ENCODE measurements around the gene CYSTM1. TPM values are rescaled to one million over a fixed set of nuclear protein-coding genes. Genes with fewer than 3 reads are reported as not detected.

Gene CYSTM1, protein sequence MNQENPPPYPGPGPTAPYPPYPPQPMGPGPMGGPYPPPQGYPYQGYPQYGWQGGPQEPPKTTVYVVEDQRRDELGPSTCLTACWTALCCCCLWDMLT
- 5.6 TPM for total RNA-seq

GRCh38 chr5:140174465-140175366 lies at the start of gene CYSTM1:
Gene CYSTM1 (plus strand): TSS chr5:140175188. CDS start chr5:140194466, 19,278 bp downstream.
- peaks cover 16% of the 10 kb centered on the region for H3K4me1 ChIP-seq (ENCODE audit: insufficient read depth, low read length)
- no peaks in the 10 kb centered on the region for H3K27me3 ChIP-seq (ENCODE audit: insufficient read depth, low read length)
- peak within 1 kb of the TSS; percentile 88 for H3K4me3 ChIP-seq (ENCODE audit: low read length)
- H3K9me3 ChIP-seq (ENCODE audit: low read depth, low read length): no peaks in the 10 kb centered on the region

DNA sequence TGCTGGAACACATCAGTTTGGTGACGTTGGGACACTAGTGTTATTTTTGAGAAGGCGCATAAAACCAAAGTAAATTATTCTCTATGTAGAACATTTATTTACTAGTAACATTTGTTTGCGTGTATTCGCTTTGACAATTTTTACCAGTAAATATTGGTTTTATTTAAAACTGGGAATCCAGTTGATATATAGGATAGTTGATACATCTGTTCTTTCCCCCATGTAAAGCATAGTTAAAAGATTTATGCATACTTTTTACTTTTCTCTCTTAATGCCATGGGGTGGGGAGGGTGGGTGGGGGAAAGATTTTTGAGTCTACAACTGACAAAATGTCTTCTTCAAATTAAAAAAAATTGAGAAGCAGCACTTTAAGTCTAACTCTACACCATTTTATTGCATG lies 49.4 kb upstream of the CYSTM1 start, which contains the start of gene IGIP:
TSS of gene IGIP (plus strand) at position 301 of the 400 bp plus-strand sequence. CDS start 2,540 bp downstream, outside the sequence.
- H3K4me3 ChIP-seq (ENCODE audit: low read length): no peak within 1 kb of the TSS
- no peaks in the 10 kb centered on the region for H3K27me3 ChIP-seq (ENCODE audit: insufficient read depth, low read length)
- no peaks in the 10 kb centered on the region for H3K9me3 ChIP-seq (ENCODE audit: low read depth, low read length)

DNA sequence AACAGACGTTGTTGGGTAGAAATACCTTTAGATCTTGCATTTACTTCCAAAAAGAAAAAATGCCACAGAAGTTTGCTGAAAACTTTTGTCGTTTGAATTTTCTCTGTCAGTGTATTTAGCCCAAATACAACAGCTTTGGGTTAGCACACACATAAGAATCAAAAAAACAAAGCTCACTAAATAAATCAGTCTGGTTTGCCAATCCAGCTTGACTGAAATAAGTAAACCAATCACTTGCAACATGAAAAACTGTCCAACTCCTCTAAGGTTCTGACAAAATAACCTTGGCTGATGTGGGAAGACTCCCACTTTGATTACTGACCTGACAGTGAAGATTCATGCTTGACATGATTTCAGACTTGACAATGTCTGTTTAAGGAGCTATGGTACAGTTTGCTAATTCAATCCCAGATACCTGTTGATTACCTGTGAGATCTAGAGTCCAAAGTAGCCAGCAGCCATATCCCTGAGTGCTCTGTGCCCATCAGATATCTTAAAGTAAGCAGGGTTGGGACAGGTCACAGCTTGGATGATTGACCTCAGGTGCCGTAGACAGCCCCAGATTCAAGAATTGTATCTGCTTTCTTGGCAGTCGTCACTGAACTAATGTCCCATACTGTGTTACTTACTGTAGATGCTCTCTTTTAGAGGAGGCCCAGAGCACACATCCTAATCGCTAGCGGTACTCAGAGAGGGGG lies 48.5 kb upstream of the CYSTM1 start:
- no peaks in the 10 kb centered on the region for H3K9me3 ChIP-seq (ENCODE audit: low read depth, low read length)
- no peaks in the 10 kb centered on the region for H3K27me3 ChIP-seq (ENCODE audit: insufficient read depth, low read length)
- no peak overlapping the region for H3K4me3 ChIP-seq (ENCODE audit: low read length)

More for the DNA sequence above, 49.4 kb upstream of the CYSTM1 start, which contains the start of gene IGIP:
- H3K4me1 ChIP-seq (ENCODE audit: insufficient read depth, low read length): no peaks in the 10 kb centered on the region

GRCh38 chr5:140128376-140128775 lies 46.6 kb upstream of the CYSTM1 start:
- no peaks in the 10 kb centered on the region for H3K9me3 ChIP-seq (ENCODE audit: low read depth, low read length)
- no peaks in the 10 kb centered on the region for H3K27me3 ChIP-seq (ENCODE audit: insufficient read depth, low read length)
- H3K4me3 ChIP-seq (ENCODE audit: low read length): no peak overlapping the region

More for the DNA sequence above, 48.5 kb upstream of the CYSTM1 start:
- peaks cover 4% of the 10 kb centered on the region for H3K4me1 ChIP-seq (ENCODE audit: insufficient read depth, low read length)

DNA sequence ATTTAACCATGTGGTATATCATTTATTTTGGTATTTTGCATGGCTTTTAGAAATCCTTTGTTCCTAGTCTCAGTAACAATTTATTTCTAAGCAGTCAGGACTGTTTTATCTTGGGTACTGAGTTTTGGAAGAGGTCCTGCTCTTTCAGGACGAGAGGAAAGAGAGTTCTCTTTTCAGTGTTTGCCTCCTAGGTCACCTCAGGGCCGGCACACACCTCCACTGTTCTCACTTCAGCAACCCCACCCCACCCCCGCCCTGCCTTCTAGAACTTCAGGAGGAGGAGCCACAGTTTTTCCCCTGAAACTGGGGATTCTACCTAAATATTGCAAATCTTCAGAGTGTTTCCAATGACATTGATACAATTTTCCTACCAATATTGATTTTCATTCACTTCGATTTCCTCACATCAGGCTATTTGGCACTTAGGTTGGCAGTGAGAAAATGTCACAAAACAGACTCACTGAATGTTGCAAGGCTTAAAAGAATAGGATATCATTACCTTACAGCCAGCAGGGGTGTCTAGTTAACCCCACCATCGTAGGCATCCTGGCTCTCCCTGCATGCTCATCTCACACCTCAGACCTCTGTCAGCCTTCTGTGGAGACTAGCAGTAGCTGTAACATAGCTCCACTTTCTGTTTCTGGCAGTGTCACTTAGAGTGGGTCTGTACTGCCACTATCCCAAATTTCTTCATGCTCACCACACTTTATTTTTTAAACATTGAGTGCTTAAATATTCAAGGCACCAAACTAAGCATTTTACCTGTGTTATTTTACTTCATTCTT lies 43.8 kb upstream of the CYSTM1 start:
- no peaks in the 10 kb centered on the region for H3K27me3 ChIP-seq (ENCODE audit: insufficient read depth, low read length)
- no peaks in the 10 kb centered on the region for H3K9me3 ChIP-seq (ENCODE audit: low read depth, low read length)
- peaks cover 30% of the 10 kb centered on the region for H3K4me1 ChIP-seq (ENCODE audit: insufficient read depth, low read length)
- no peak overlapping the region for H3K4me3 ChIP-seq (ENCODE audit: low read length)

More at GRCh38 chr5:140128376-140128775, 46.6 kb upstream of the CYSTM1 start:
- H3K4me1 ChIP-seq (ENCODE audit: insufficient read depth, low read length): peaks cover 23% of the 10 kb centered on the region

- Histone ChIP-seq H3K4me1 (ENCODE audit: insufficient read depth, low read length) (peaks cover 30% of the 10 kb centered on the region), H3K4me3 (ENCODE audit: low read length) (no peak overlapping the region), H3K9me3 (ENCODE audit: low read depth, low read length) (no peaks in the 10 kb centered on the region), H3K27me3 (ENCODE audit: insufficient read depth, low read length) (no peaks in the 10 kb centered on the region)
Observed at GRCh38 chr5:140131967-140132409, 43.0 kb upstream of the CYSTM1 start.

DNA sequence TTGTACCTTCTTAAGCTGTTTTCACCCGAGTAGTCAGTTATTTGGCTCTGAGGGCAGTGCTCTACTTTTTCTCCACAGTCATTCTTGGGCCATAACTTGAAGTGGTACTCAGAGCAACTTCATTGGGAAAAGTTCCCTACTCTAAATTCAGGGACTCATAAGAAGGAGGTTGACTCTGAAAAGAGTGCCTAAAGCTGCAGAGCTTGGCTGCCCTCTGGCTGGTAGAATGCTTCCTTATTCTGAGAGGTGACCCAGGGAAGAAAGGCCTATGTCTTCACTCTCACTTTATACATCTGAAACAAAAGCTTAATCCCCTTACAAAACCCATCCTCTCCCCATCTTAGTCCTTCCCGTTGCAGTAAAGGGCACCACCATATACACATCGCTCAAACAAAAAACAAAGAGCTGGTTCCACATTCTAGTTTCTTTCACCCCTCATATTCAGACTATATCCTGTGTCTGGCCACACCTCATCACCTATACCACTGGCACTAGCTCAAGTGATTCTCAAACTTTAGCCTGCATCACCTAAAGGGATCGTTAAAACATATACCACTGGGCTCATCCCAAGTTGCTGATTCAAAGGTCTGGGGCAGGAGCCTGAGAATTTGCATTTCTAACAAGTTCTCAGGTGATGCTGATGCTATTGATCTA lies 41.3 kb upstream of the CYSTM1 start:
- Histone ChIP-seq H3K4me1 (ENCODE audit: insufficient read depth, low read length) (peaks cover 30% of the 10 kb centered on the region), H3K27me3 (ENCODE audit: insufficient read depth, low read length) (no peaks in the 10 kb centered on the region), H3K9me3 (ENCODE audit: low read depth, low read length) (no peaks in the 10 kb centered on the region), H3K4me3 (ENCODE audit: low read length) (no peak overlapping the region)

DNA sequence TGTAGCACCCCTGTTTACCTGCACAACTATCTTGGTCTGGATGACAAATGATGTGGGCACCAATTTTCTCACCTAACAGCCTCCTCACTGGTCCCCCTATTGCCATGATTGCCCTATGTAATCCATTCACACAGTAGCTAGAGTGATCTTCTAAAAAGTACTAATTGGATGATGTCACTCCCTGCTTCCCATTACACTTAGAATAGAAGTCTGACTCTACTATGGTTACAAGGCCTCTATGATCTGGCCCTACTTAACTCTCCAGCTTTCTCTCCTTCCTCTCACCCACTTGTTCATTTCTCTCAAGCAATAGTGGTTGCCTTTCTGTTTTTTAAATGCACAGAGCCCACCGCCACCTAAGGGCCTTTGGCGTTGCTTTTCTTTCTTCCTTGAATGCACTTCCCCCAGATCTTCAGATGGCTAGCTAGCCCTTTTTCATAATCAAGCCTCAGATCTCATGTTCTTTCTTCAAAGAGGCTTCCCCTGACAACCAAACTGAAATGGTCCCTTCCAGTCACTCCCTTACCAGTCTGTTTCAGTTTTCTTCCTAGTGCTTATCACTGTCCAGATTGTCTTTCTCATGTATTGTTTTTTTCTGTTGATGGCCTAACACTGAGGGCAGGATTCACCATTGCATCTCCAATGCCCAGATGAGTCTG lies 40.6 kb upstream of the CYSTM1 start:
- Histone ChIP-seq H3K9me3 (ENCODE audit: low read depth, low read length) (no peaks in the 10 kb centered on the region), H3K27me3 (ENCODE audit: insufficient read depth, low read length) (no peaks in the 10 kb centered on the region), H3K4me1 (ENCODE audit: insufficient read depth, low read length) (peaks cover 30% of the 10 kb centered on the region), H3K4me3 (ENCODE audit: low read length) (no peak overlapping the region)

DNA sequence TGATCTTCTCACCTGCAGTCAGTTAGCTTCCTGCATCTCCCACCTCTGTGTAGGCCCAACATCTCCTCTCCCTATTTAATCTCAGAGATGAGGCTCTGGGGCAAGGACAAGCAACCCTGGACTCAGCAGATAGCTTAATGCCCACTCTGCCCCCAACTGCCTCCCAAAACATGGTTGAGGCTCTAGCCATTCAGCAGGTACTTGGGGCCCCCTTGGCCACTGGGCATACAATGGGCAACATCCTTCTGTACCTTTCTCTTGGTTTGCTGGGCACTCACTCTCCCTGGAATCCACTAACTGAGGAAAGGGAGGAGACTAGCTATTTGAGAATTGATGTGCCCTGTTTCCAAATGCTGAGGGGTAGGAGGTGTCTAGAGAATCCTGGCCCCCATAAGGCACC lies 39.9 kb upstream of the CYSTM1 start:
- Histone ChIP-seq H3K27me3 (ENCODE audit: insufficient read depth, low read length) (no peaks in the 10 kb centered on the region), H3K4me1 (ENCODE audit: insufficient read depth, low read length) (peaks cover 30% of the 10 kb centered on the region), H3K9me3 (ENCODE audit: low read depth, low read length) (no peaks in the 10 kb centered on the region), H3K4me3 (ENCODE audit: low read length) (no peak overlapping the region)

GRCh38 chr5:140136624-140137023 lies 38.4 kb upstream of the CYSTM1 start:
- no peak overlapping the region for H3K4me3 ChIP-seq (ENCODE audit: low read length)
- no peaks in the 10 kb centered on the region for H3K27me3 ChIP-seq (ENCODE audit: insufficient read depth, low read length)
- no peaks in the 10 kb centered on the region for H3K9me3 ChIP-seq (ENCODE audit: low read depth, low read length)
- H3K4me1 ChIP-seq (ENCODE audit: insufficient read depth, low read length): peaks cover 25% of the 10 kb centered on the region

GRCh38 chr5:140140435-140140834 lies 34.6 kb upstream of the CYSTM1 start:
- H3K9me3 ChIP-seq (ENCODE audit: low read depth, low read length): no peaks in the 10 kb centered on the region
- peaks cover 6% of the 10 kb centered on the region for H3K27me3 ChIP-seq (ENCODE audit: insufficient read depth, low read length)
- H3K4me3 ChIP-seq (ENCODE audit: low read length): no peak overlapping the region
- H3K4me1 ChIP-seq (ENCODE audit: insufficient read depth, low read length): peaks cover 3% of the 10 kb centered on the region

GRCh38 chr5:140141241-140141640 lies 33.7 kb upstream of the CYSTM1 start:
- Histone ChIP-seq H3K4me1 (ENCODE audit: insufficient read depth, low read length) (peaks cover 11% of the 10 kb centered on the region), H3K4me3 (ENCODE audit: low read length) (no peak overlapping the region), H3K27me3 (ENCODE audit: insufficient read depth, low read length) (peaks cover 13% of the 10 kb centered on the region), H3K9me3 (ENCODE audit: low read depth, low read length) (no peaks in the 10 kb centered on the region)

DNA sequence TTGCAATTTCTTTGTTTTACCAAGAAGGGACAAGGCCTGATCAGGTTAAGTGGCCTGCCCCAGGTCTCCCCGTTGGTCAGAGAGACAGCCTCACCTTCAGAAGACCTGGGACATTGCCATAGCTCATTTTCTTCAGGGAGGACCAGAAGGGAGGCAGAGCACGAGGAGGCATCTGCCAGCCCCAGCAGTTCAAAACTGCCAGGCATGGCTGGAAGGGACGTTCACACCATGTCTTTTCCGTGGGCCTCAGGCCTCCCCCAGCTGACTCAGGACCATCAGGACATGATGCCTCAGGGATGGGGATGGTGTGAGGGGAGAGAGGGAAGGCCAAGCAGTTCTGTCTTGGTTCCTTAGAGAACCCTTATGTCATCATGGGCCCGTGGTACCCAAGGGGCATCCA lies 32.7 kb upstream of the CYSTM1 start:
- H3K4me1 ChIP-seq (ENCODE audit: insufficient read depth, low read length): peaks cover 17% of the 10 kb centered on the region
- H3K27me3 ChIP-seq (ENCODE audit: insufficient read depth, low read length): peaks cover 23% of the 10 kb centered on the region
- H3K9me3 ChIP-seq (ENCODE audit: low read depth, low read length): no peaks in the 10 kb centered on the region
- H3K4me3 ChIP-seq (ENCODE audit: low read length): no peak overlapping the region

- H3K9me3 ChIP-seq (ENCODE audit: low read depth, low read length): no peaks in the 10 kb centered on the region
- peaks cover 17% of the 10 kb centered on the region for H3K4me1 ChIP-seq (ENCODE audit: insufficient read depth, low read length)
- H3K27me3 ChIP-seq (ENCODE audit: insufficient read depth, low read length): peaks cover 28% of the 10 kb centered on the region
- H3K4me3 ChIP-seq (ENCODE audit: low read length): no peak overlapping the region
Observed at GRCh38 chr5:140142856-140143255, 32.1 kb upstream of the CYSTM1 start.

All from mononuclear cell (primary cell).